H9 (cell line): ENCODE data around the gene TGFBR2. TPM values are rescaled to one million over a fixed set of nuclear protein-coding genes. Genes with fewer than 3 reads are reported as not detected.

Experiments
- DNase-seq: peaks from one replicate; pipeline ENCODE4 v3.0.0-alpha.2; 2017
- H2AFZ ChIP-seq: one replicate; pipeline ENCODE4 v1.6.1; 2013; ENCODE audit warnings: mild to moderate bottlenecking, low read length, control low read depth, moderate library complexity
- H2AK5ac ChIP-seq: 2 replicates; pipeline ENCODE4 v1.6.1; 2013; ENCODE audit warnings: low read length, control low read depth, mixed read lengths; ENCODE audit not compliant: insufficient read length
- H2BK120ac ChIP-seq: one replicate; pipeline ENCODE4 v1.6.1; 2013; ENCODE audit warnings: low read depth, mild to moderate bottlenecking, low read length, control low read depth, inconsistent platforms; ENCODE audit not compliant: poor library complexity, severe bottlenecking
- H2BK12ac ChIP-seq: 2 replicates; pipeline ENCODE4 v1.6.1; 2013; ENCODE audit warnings: low read length, control low read depth, mixed read lengths, low read depth; ENCODE audit not compliant: insufficient read length
- H2BK15ac ChIP-seq: 2 replicates; pipeline ENCODE4 v1.6.1; 2013; ENCODE audit warnings: low read depth, low read length, control low read depth
- H2BK20ac ChIP-seq: one replicate; pipeline ENCODE4 v1.6.1; 2013; ENCODE audit warnings: low read depth, mild to moderate bottlenecking, low read length, control low read depth, inconsistent platforms; ENCODE audit not compliant: poor library complexity, severe bottlenecking
- H2BK5ac ChIP-seq: 2 replicates; pipeline ENCODE4 v1.6.1; 2013; ENCODE audit warnings: low read length, control low read depth, mixed read lengths; ENCODE audit not compliant: insufficient read length
- H3K14ac ChIP-seq: 2 replicates; pipeline ENCODE4 v1.6.1; 2013; ENCODE audit warnings: low read length, control low read depth; ENCODE audit not compliant: insufficient read depth
- H3K18ac ChIP-seq: 2 replicates; pipeline ENCODE4 v1.6.1; 2013; ENCODE audit warnings: low read depth, mild to moderate bottlenecking, mixed read lengths, low read length, control low read depth; ENCODE audit not compliant: insufficient read length
- H3K23ac ChIP-seq: 2 replicates; pipeline ENCODE4 v1.6.1; 2013; ENCODE audit warnings: low read length, control low read depth, mixed read lengths, low read depth; ENCODE audit not compliant: insufficient read length
- H3K23me2 ChIP-seq: 2 replicates; pipeline ENCODE4 v1.6.1; 2013; ENCODE audit warnings: low read depth, mild to moderate bottlenecking, mixed read lengths, low read length, control low read depth; ENCODE audit not compliant: insufficient read length, poor library complexity, severe bottlenecking
- H3K27ac ChIP-seq: 2 replicates; pipeline ENCODE4 v1.5.1; 2013; ENCODE audit warnings: low read length, control low read depth, mixed read lengths, low read depth; ENCODE audit not compliant: insufficient read length
- H3K27me3 ChIP-seq: 2 replicates; pipeline ENCODE4 v1.6.1; 2013; ENCODE audit warnings: low read length, control low read depth, inconsistent platforms; ENCODE audit not compliant: insufficient read depth
- H3K4ac ChIP-seq: 2 replicates; pipeline ENCODE4 v1.6.1; 2013; ENCODE audit warnings: low read depth, mild to moderate bottlenecking, control low read depth, inconsistent platforms, low read length, moderate library complexity
- H3K4me1 ChIP-seq: 2 replicates; pipeline ENCODE4 v1.6.1; 2013; ENCODE audit warnings: low read length, control low read depth, inconsistent platforms; ENCODE audit not compliant: insufficient read depth
- H3K4me2 ChIP-seq: 2 replicates; pipeline ENCODE4 v1.6.1; 2013; ENCODE audit warnings: low read length, control low read depth, mixed read lengths; ENCODE audit not compliant: insufficient read length, insufficient read depth
- H3K56ac ChIP-seq: 2 replicates; pipeline ENCODE4 v1.6.1; 2013; ENCODE audit warnings: low read depth, mild to moderate bottlenecking, mixed read lengths, low read length, control low read depth; ENCODE audit not compliant: insufficient read length
- H3K79me1 ChIP-seq: 2 replicates; pipeline ENCODE4 v1.6.1; 2013; ENCODE audit warnings: low read depth, mild to moderate bottlenecking, moderate library complexity, low read length, control low read depth, inconsistent platforms; ENCODE audit not compliant: insufficient read depth, poor library complexity, severe bottlenecking
- H3K79me2 ChIP-seq: 2 replicates; pipeline ENCODE4 v1.6.1; 2013; ENCODE audit warnings: low read length, control low read depth, inconsistent platforms; ENCODE audit not compliant: insufficient read depth
- H3K9ac ChIP-seq: 2 replicates; pipeline ENCODE4 v1.6.1; 2013; ENCODE audit warnings: low read length, control low read depth, mixed read lengths; ENCODE audit not compliant: insufficient read length; ENCODE audit errors: extremely low read depth
- H3K9me3 ChIP-seq: one replicate; pipeline ENCODE4 v1.6.1; 2013; ENCODE audit warnings: low read depth, low read length, inconsistent platforms; ENCODE audit not compliant: control insufficient read depth
- H3T11ph ChIP-seq: one replicate; pipeline ENCODE4 v1.6.1; 2013; ENCODE audit warnings: mild to moderate bottlenecking, low read length, control low read depth, inconsistent platforms
- H4K20me1 ChIP-seq: one replicate; pipeline ENCODE4 v1.6.1; 2013; ENCODE audit not compliant: control insufficient read depth, insufficient read length, insufficient read depth
- H4K5ac ChIP-seq: 2 replicates; pipeline ENCODE4 v1.6.1; 2013; ENCODE audit warnings: low read depth, mild to moderate bottlenecking, mixed read lengths, low read length, control low read depth; ENCODE audit not compliant: insufficient read length
- H4K8ac ChIP-seq: replicated peaks from 2 replicates; pipeline ENCODE4 v1.6.1; 2013; ENCODE audit warnings: low read length, control low read depth, mixed read lengths, low read depth; ENCODE audit not compliant: insufficient read length
- H4K91ac ChIP-seq: 2 replicates; pipeline ENCODE4 v1.6.1; 2013; ENCODE audit warnings: low read depth, mild to moderate bottlenecking, moderate library complexity, mixed read lengths, low read length, control low read depth; ENCODE audit not compliant: insufficient read length
- H3K27ac Mint-ChIP-seq, 3 experiments: 2 replicates in 2 of 3; 3 replicates in 1 of 3; pipeline ENCODE4 v1.8.0; 2020 to 2021; ENCODE audit warnings: mixed read lengths in 3 of 3, mild to moderate bottlenecking in 1 of 3, moderate library complexity in 1 of 3
- H3K27me3 Mint-ChIP-seq: 2 replicates; pipeline ENCODE4 v1.8.0; 2021; ENCODE audit warnings: low read depth, mild to moderate bottlenecking, moderate library complexity, mixed read lengths
- H3K36me3 Mint-ChIP-seq, 3 experiments: 2 replicates in 2 of 3; 3 replicates in 1 of 3; pipeline ENCODE4 v1.8.0; 2020 to 2021; ENCODE audit warnings: low read depth in 3 of 3, mixed read lengths in 3 of 3; ENCODE audit not compliant: insufficient read depth in 1 of 3
- H3K4me1 Mint-ChIP-seq, 2 experiments: 2 replicates each; pipeline ENCODE4 v1.8.0; 2020; ENCODE audit warnings: mixed read lengths in 2 of 2
- H3K4me3 Mint-ChIP-seq, 2 experiments: 2 replicates in 1 of 2; 3 replicates in 1 of 2; pipeline ENCODE4 v1.8.0; 2020 to 2021; ENCODE audit warnings: mild to moderate bottlenecking in 2 of 2, mixed read lengths in 2 of 2, moderate library complexity in 1 of 2
- H3K9me3 Mint-ChIP-seq, 2 experiments: 2 replicates in 1 of 2; 3 replicates in 1 of 2; pipeline ENCODE4 v1.8.0; 2020; ENCODE audit warnings: mild to moderate bottlenecking in 2 of 2, mixed read lengths in 2 of 2, moderate library complexity in 1 of 2
- WGBS: extraction: QIAGEN DNeasy Blood & Tissue Kit; methylation state at CpG from one replicate; pipeline ENCODE4 v1.1.7; 2013; ENCODE audit warnings: missing lambda C conversion rate, low lambda C conversion rate, mixed read lengths; ENCODE audit not compliant: insufficient read length; ENCODE audit errors: extremely low coverage; 5-methylcytosine and 5-hydroxymethylcytosine counted together
- total RNA-seq: library from RNA; stranded (reverse); gene quantifications from 2 replicates; pipeline ENCODE4 v1.2.1, GENCODE V29; 2021
- TF ChIP-seq, protein P1 (sequence below): fragments of 200-600 bp; sonication (generic); conservative IDR thresholded peaks from 3 replicates; pipeline ENCODE4 v1.8.0; 2021; ENCODE audit warnings: antibody characterized with exemption, mild to moderate bottlenecking

The TGFBR2 gene
- total RNA-seq, 1 experiment from 2014 or later = 10.6 TPM

DNA sequence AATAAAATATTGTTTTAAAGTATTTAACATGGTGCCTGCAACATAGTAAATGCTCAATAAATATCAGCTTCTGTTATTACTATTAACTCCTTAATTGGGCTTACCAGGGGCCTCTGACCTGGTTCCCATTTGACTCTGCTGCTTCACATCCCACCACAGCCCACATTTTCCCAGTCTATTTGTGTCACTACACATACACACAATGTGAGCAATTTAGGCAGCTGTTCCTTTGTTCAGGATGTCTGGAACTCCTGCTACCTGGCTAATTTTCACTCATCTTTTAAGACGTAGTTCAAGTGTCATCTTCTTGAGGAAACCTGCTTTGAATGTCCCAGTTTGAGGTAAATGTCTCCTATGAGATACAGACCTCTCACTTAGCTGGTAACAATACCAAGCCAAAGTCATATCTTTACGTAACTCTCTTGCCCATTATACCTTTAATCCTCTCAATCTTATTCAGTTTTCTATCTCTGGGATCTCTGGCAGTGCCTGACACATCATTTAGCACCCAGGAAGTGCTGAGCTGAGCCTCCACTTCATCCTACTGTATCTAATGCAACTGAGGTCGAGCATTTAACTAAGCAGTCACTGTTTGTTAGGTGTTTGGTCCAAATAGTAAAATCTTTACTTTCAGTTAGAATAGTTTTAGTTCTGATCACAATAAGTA is 4.4 kb downstream of the TGFBR2 start:
- Histone ChIP-seq H3K79me1 (no peaks in the 10 kb centered on the region), H4K8ac (no peak overlapping the region), H3K27me3 (no peaks in the 10 kb centered on the region), H3K4me2 (no peak overlapping the region), H2BK15ac (no peak overlapping the region), H3K79me2 (peaks cover 42% of the 10 kb centered on the region), H3K23ac (no peak overlapping the region), H2BK12ac (no peak overlapping the region), H3K9ac (no peak overlapping the region), H2BK120ac (no peak overlapping the region), H3K14ac (no peak overlapping the region), H4K91ac (no peak overlapping the region), H4K20me1 (no peaks in the 10 kb centered on the region), H2BK20ac (no peak overlapping the region), H3K4me1 (peaks cover 20% of the 10 kb centered on the region; the same call in 1 of the 2 replicates), H2BK5ac (no peak overlapping the region), H2AK5ac (no peak overlapping the region), H3K23me2 (peaks cover 5% of the 10 kb centered on the region), H3K27ac (no peak overlapping the region), H2AFZ (no peak overlapping the region), H3T11ph (no peak overlapping the region), H3K9me3 (no peaks in the 10 kb centered on the region), H3K56ac (no peak overlapping the region), H3K4ac (no peak overlapping the region), H3K18ac (no peak overlapping the region), H4K5ac (no peak overlapping the region)
- no CpG with 5 or more reads among the region's 3 CpGs for WGBS
- no peak for DNase-seq
- TF ChIP-seq, protein P1, sequence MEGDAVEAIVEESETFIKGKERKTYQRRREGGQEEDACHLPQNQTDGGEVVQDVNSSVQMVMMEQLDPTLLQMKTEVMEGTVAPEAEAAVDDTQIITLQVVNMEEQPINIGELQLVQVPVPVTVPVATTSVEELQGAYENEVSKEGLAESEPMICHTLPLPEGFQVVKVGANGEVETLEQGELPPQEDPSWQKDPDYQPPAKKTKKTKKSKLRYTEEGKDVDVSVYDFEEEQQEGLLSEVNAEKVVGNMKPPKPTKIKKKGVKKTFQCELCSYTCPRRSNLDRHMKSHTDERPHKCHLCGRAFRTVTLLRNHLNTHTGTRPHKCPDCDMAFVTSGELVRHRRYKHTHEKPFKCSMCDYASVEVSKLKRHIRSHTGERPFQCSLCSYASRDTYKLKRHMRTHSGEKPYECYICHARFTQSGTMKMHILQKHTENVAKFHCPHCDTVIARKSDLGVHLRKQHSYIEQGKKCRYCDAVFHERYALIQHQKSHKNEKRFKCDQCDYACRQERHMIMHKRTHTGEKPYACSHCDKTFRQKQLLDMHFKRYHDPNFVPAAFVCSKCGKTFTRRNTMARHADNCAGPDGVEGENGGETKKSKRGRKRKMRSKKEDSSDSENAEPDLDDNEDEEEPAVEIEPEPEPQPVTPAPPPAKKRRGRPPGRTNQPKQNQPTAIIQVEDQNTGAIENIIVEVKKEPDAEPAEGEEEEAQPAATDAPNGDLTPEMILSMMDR = no peak
- Mint-ChIP-seq H3K36me3 (no peaks in the 10 kb centered on the region; a peak in 1 of 7 replicates), H3K9me3 (0 out of 5 replicates have a peak, but pooled peaks cover 0 to 2% of the 10 kb centered on the region in 2 experiments), H3K4me1 (peaks cover 31 to 39% of the 10 kb centered on the region in 2 experiments), H3K4me3 (no peak overlapping the region; a peak in 1 of 5 replicates), H3K27me3 (no peaks in the 10 kb centered on the region; the same call in 1 of the 2 replicates), H3K27ac (no peak overlapping the region; a peak in 1 of 7 replicates)
